Large intestine (tissue), 3 donors: Measurements from ENCODE around the gene TP53BP1. TPM values are rescaled to one million over a fixed set of nuclear protein-coding genes. Genes with fewer than 3 reads are reported as not detected.

Experiments used
- DNase-seq, 2 donors: peaks; one replicate each; pipeline versions ENCODE4 v3.0.0 to v3.0.0-alpha.2; 2013
- H3K27ac ChIP-seq: one replicate; pipeline ENCODE4 v1.5.1; 2013; ENCODE audit warnings: low read length
- H3K27me3 ChIP-seq: 2 replicates; pipeline ENCODE4 v1.6.1; 2013; ENCODE audit warnings: low read length; ENCODE audit not compliant: control insufficient read depth, insufficient read depth
- H3K36me3 ChIP-seq: 2 replicates; pipeline ENCODE4 v1.6.1; 2013; ENCODE audit warnings: low read length; ENCODE audit not compliant: control insufficient read depth, insufficient read depth
- H3K4me1 ChIP-seq: one replicate; pipeline ENCODE4 v1.6.1; 2013; ENCODE audit warnings: low read length; ENCODE audit not compliant: control insufficient read depth, insufficient read depth
- H3K4me3 ChIP-seq: one replicate; pipeline ENCODE4 v1.5.1; 2013; ENCODE audit warnings: low read length
- H3K9me3 ChIP-seq: one replicate; pipeline ENCODE4 v1.6.1; 2013; ENCODE audit warnings: mild to moderate bottlenecking, low read depth, low read length, moderate library complexity; ENCODE audit not compliant: control insufficient read depth
- WGBS: methylation state at CpG from one replicate; pipeline ENCODE4 v1.1.5; 2013; ENCODE audit warnings: low lambda C conversion rate; ENCODE audit not compliant: insufficient coverage; 5-methylcytosine and 5-hydroxymethylcytosine counted together
- polyA plus RNA-seq: library from polyadenylated mRNA; unstranded; fragments of 120-200 nt; gene quantifications from one replicate; pipeline ENCODE4 v1.2.1, GENCODE V29; 2013

TP53BP1 gene
- polyA plus RNA-seq, 1 donor = 35.6 TPM

GRCh38 chr15:43487271-43487895 is 5.6 kb downstream of the TP53BP1 start:
- Histone ChIP-seq H3K4me1 (peaks cover 3% of the 10 kb centered on the region), H3K4me3 (no peak overlapping the region), H3K36me3 (peaks cover 30% of the 10 kb centered on the region), H3K9me3 (no peaks in the 10 kb centered on the region), H3K27me3 (no peaks in the 10 kb centered on the region), H3K27ac (no peak overlapping the region)
- no peak for DNase-seq
- no CpG with 5 or more reads among the region's 6 CpGs for WGBS

GRCh38 chr15:43484455-43484854 is 8.5 kb downstream of the TP53BP1 start:
- Histone ChIP-seq H3K4me1 (no peaks in the 10 kb centered on the region), H3K36me3 (peaks cover 35% of the 10 kb centered on the region), H3K9me3 (no peaks in the 10 kb centered on the region), H3K27ac (no peak overlapping the region), H3K27me3 (no peaks in the 10 kb centered on the region), H3K4me3 (no peak overlapping the region)
- WGBS = no CpG with 5 or more reads among the region's 2 CpGs
- DNase-seq = no peak

GRCh38 chr15:43483297-43484128 is 9.4 kb downstream of the TP53BP1 start:
- WGBS = 81% methylated on average over 4 of the region's 4 CpGs
- Histone ChIP-seq H3K27me3 (no peaks in the 10 kb centered on the region), H3K27ac (no peak overlapping the region), H3K9me3 (no peaks in the 10 kb centered on the region), H3K4me1 (no peaks in the 10 kb centered on the region), H3K4me3 (no peak overlapping the region), H3K36me3 (peaks cover 42% of the 10 kb centered on the region)
- DNase-seq = peak in 1 of 2 donors; percentile 11

- no peak overlapping the region for H3K27ac ChIP-seq
- no peaks in the 10 kb centered on the region for H3K4me1 ChIP-seq
- DNase-seq = no peak
- no peaks in the 10 kb centered on the region for H3K27me3 ChIP-seq
- H3K9me3 ChIP-seq = no peaks in the 10 kb centered on the region
- peaks cover 59% of the 10 kb centered on the region for H3K36me3 ChIP-seq
- WGBS = no CpG with 5 or more reads among the region's 25 CpGs
- no peak overlapping the region for H3K4me3 ChIP-seq
Observed at GRCh38 chr15:43473885-43474284, 19.1 kb downstream of the TP53BP1 start.

- no peak overlapping the region for H3K27ac ChIP-seq
- no peaks in the 10 kb centered on the region for H3K27me3 ChIP-seq
- H3K9me3 ChIP-seq = no peaks in the 10 kb centered on the region
- no peak for DNase-seq
- no peaks in the 10 kb centered on the region for H3K4me1 ChIP-seq
- H3K4me3 ChIP-seq = no peak overlapping the region
- peaks cover 56% of the 10 kb centered on the region for H3K36me3 ChIP-seq
Observed at GRCh38 chr15:43471975-43472374, 21.0 kb downstream of the TP53BP1 start.

- H3K4me3 ChIP-seq = no peak overlapping the region
- H3K27me3 ChIP-seq = no peaks in the 10 kb centered on the region
- no peak overlapping the region for H3K27ac ChIP-seq
- 67% methylated on average over 1 of the region's 3 CpGs for WGBS
- no peaks in the 10 kb centered on the region for H3K9me3 ChIP-seq
- H3K36me3 ChIP-seq = peaks cover 45% of the 10 kb centered on the region
- no peaks in the 10 kb centered on the region for H3K4me1 ChIP-seq
- DNase-seq = no peak
Observed at GRCh38 chr15:43469867-43470266, 23.1 kb downstream of the TP53BP1 start.

GRCh38 chr15:43465100-43465499 is 27.9 kb downstream of the TP53BP1 start:
- WGBS = 93% methylated on average over 2 of the region's 2 CpGs
- no peak for DNase-seq
- no peak overlapping the region for H3K4me3 ChIP-seq
- H3K36me3 ChIP-seq = peaks cover 35% of the 10 kb centered on the region
- H3K27me3 ChIP-seq = no peaks in the 10 kb centered on the region
- H3K9me3 ChIP-seq = no peaks in the 10 kb centered on the region
- H3K4me1 ChIP-seq = no peaks in the 10 kb centered on the region
- no peak overlapping the region for H3K27ac ChIP-seq

- H3K27me3 ChIP-seq = no peaks in the 10 kb centered on the region
- H3K9me3 ChIP-seq = no peaks in the 10 kb centered on the region
- peaks cover 41% of the 10 kb centered on the region for H3K36me3 ChIP-seq
- 80% methylated on average over 1 of the region's 1 CpG for WGBS
- no peak overlapping the region for H3K4me3 ChIP-seq
- H3K4me1 ChIP-seq = no peaks in the 10 kb centered on the region
- no peak for DNase-seq
- no peak overlapping the region for H3K27ac ChIP-seq
Observed at GRCh38 chr15:43463998-43464397, 29.0 kb downstream of the TP53BP1 start.

GRCh38 chr15:43463507-43463906 is 29.4 kb downstream of the TP53BP1 start:
- Histone ChIP-seq H3K27me3 (no peaks in the 10 kb centered on the region), H3K27ac (no peak overlapping the region), H3K9me3 (no peaks in the 10 kb centered on the region), H3K4me1 (no peaks in the 10 kb centered on the region), H3K4me3 (no peak overlapping the region), H3K36me3 (peaks cover 43% of the 10 kb centered on the region)
- no peak for DNase-seq
- WGBS = no CpG with 5 or more reads among the region's 1 CpG

- Histone ChIP-seq H3K27ac (no peak overlapping the region), H3K36me3 (peaks cover 22% of the 10 kb centered on the region), H3K4me3 (no peak overlapping the region), H3K27me3 (no peaks in the 10 kb centered on the region), H3K4me1 (no peaks in the 10 kb centered on the region), H3K9me3 (no peaks in the 10 kb centered on the region)
- DNase-seq = no peak
- 100% methylated on average over 1 of the region's 1 CpG for WGBS
Observed at GRCh38 chr15:43449981-43450380, 43.0 kb downstream of the TP53BP1 start.

GRCh38 chr15:43446344-43446743 is 46.6 kb downstream of the TP53BP1 start:
- H3K9me3 ChIP-seq = no peaks in the 10 kb centered on the region
- no peak for DNase-seq
- WGBS = no CpG with 5 or more reads among the region's 2 CpGs
- no peak overlapping the region for H3K27ac ChIP-seq
- no peaks in the 10 kb centered on the region for H3K27me3 ChIP-seq
- H3K4me1 ChIP-seq = no peaks in the 10 kb centered on the region
- no peak overlapping the region for H3K4me3 ChIP-seq
- H3K36me3 ChIP-seq = peaks cover 30% of the 10 kb centered on the region
